AML-193 (cell line): Measurements from ENCODE around the gene AQP5.

Experiments
- DNase-seq, 2 experiments: peaks; one replicate each; lab custom pipeline; 2025; lab: John Stamatoyannopoulos, UW

AQP5 gene

DNA sequence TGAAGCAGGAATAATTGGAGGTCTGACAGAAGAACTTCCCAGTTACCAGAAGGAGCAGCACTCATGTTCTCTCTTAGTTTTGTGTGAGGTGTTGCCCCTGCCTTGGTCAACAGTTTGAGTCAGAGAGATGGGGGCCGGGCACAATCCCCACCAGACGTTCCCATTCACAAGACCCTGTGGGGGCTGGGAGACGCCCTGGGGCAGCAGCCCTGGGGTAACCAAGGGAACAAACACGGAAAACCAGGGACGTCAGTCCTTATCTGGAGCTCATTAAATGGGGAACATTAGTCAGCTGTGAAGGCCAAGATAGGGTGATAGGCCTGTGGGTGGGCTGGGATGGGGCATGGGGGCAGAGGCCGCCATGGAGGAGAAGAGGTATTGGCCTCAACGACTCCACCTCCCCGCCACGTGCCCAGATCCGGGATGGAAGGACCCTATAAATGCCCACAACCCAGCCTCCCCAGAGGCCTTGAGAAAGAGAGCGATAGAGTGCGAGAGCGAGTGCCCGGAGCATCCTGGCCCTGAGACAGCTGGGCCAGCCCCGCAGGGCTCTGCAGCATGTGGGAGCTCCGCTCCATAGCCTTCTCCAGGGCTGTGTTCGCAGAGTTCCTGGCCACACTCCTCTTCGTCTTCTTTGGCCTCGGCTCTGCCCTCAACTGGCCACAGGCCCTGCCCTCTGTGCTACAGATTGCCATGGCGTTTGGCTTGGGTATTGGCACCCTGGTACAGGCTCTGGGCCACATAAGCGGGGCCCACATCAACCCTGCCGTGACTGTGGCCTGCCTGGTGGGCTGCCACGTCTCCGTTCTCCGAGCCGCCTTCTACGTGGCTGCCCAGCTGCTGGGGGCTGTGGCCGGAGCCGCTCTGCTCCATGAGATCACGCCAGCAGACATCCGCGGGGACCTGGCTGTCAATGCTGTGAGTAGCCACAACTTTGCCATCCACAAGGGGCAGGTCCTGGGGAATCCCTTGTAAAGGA, 11.1 kb upstream of the AQP5 start, which contains the start of gene AQP2:
TSS of gene AQP2 (plus strand) at position 465 of the 979 bp plus-strand sequence. CDS start at position 559, 94 bp downstream.
- DNase-seq = no peak

DNA sequence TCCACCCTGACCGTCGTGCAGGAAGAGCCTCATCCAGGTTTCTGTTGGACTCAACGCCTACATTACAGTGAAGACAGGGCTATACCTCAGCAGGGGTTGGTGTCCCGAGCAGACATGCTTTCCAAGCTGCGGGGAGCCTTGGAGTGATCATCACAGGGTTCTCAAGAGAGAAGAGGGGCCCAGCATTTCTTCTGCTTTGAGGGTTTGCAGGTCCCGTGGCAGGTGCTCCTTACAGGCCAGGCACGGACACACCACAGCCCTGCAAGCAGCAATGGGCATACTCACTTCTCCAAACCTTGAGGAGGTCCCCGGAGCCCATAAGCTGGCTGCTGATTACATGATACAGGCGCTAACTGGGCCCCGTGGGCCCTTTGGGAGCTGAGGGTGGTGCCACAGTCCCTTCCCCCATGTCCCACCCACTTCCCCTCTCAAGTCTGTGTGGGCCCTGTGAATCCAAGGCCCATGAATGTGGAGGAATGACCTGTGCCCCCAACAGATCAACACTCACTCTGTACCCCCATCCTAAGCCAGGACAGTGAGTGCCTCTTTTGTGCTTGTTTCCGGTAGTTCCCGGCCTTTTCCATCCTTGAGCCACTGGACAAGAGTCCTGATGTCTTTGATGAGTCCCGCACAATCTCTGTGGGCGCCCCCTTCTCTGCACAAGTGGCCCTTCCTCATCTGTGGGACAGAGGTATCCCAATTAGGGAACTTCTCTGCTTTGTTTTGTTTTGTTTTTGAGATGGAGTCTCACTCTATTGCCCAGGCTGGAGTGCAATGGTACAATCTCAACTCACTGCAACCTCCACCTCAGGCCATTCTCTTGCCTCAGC, 10.0 kb upstream of the AQP5 start:
- DNase-seq = no peak

DNA sequence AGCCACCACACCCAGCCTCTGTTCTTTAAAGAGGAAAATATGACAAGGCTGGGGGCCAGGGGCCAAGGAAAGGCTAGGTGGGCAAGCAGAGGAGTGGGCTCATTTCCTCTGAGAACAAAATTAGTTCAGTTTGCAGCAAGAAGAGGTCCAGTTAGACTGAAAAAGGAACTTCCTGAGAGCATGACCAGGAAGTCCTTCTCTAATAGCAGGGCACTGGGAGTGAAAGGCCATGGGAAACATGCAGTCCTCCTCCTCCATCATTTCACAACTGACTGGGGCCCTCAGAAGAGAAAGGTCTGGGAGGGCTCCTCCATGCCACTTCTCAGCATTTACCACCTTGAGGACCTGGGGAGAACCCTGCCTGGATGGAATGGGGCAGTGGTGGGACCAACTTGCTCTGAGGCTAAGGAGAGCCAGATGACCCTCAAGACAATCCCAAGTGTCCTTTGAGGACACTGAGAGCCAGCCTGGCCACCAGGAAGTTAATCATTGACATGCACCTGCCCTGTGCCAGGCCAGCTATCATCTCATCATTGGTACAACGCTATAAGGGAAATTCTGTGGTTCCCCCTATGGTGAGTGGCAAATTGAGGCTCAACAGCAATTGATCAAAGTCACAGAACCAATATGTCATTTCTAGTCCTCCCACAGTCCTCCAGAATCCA, 9.1 kb upstream of the AQP5 start:
- DNase-seq = no peak

DNA sequence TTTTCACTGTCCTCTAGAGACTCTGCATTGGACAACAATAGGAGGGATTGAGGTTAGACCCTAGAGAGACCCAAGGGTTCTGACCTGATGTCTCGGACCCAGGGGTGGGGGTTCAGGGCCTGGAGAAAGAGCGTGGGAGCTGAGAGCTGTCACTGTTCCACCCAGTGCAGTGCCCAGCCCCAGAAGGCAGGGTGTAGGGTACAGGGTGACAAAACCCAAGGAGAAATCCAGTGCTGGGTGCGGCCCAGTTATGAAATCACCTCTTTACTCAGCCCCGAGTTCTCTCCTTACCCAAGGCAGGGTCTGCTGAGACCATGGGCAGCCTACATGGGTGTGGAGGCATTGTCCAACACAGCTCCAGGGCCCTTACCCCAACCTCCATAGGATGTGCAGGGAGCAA, 8.5 kb upstream of the AQP5 start:
- no peak for DNase-seq

DNA sequence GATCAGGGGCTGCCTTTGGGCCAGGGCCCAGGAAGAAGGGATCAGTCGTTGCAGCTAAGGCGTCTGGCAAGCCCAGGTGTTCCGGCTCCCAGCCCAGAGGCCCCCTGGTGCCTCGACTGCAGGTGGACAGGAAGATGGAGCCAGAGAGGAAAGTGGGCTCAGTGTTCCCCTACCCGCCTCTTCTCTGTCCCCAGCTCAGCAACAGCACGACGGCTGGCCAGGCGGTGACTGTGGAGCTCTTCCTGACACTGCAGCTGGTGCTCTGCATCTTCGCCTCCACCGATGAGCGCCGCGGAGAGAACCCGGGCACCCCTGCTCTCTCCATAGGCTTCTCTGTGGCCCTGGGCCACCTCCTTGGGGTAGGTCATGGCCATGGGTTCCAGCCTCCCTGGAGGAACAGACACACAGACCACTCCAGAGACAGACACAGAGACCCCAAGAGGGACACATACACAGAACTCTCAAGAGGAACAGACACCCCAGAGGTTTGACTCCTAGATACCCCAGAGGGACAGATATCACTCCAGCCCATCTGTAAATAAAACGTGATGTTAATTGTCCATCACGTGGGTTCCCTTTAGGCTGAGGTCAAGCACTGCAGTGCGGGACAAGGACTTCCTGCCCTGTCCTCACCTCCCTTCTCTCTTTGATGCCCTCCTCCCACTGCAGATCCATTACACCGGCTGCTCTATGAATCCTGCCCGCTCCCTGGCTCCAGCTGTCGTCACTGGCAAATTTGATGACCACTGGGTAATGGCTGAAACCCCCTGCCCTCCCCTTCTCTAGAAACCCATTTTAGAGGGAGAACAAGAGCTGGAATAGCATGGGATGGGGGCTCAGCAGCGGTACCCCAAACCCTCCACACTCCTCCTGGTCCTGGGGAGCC, 7.5 kb upstream of the AQP5 start:
- no peak for DNase-seq

DNA sequence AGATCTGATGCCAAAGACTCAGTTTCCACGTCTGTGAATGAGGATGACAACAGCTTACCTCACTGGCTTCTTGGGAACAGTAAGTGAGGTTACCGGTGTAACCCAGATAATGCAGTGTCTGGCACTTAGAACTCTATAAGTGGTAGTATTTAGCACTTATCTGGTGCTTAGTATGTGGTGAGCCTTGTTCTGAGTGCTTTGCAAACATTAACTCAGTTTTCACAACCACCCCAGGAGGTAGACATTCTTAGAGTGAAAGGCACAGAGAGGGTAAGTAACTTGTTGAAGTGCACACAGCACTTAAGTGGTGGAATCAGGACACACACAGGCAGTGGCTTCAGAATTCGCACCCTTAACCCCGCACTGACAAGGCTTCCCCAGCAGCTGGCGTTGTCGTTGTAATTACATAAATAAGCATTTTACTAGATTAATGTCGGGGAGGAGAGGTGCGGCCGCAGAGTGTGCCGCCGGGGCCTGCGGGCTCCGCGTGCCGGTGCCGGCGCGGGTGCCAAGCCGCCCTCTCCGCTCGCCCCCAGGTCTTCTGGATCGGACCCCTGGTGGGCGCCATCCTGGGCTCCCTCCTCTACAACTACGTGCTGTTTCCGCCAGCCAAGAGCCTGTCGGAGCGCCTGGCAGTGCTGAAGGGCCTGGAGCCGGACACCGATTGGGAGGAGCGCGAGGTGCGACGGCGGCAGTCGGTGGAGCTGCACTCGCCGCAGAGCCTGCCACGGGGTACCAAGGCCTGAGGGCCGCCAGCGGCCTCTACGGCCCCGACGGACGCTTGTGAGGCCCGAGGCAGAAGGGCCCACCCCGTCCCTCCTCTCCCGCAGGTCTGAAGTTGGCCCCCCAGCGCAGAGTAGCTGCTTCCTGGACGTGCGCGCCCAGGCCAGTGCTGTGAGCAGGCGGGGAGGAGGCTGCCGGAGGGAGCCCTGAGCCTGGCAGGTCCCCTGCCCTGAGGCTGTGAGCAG, 6.5 kb upstream of the AQP5 start:
- no peak for DNase-seq

DNA sequence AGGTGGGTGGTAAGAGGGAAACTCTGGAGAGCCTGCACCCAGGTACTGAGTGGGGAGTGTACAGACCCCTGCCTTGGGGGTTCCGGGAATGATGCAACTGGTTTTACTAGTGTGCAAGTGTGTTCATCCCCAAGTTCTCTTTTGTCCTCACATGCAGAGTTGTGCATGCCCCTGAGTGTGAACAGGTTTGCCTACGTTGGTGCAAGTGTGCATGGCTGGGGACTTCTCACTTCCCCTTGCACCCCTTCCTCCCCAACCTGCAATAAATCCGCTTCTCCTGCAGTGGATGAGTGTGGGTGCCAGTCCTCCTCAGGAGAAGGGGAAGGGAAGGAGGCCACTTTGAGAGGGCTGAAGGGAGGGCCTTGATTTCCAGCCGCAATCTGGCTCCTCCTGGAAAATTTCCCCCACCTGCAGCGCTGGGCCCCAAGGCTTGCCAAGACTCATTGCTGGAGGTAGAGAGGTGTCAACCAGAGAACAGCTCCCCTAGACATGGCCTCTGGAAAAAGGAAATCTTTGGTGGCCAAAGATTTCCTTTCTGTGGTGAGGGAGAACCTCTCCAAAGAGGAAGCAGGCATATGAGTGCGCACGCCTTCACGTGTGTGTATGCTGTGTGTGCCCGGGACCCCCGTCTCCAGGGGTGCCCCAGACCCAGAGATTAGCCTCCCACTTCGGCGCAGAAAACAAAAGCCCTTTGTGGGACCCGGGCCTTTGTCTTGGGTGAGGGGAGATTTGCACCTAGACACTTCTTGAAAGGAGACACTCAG, 5.6 kb upstream of the AQP5 start:
- DNase-seq = no peak

DNA sequence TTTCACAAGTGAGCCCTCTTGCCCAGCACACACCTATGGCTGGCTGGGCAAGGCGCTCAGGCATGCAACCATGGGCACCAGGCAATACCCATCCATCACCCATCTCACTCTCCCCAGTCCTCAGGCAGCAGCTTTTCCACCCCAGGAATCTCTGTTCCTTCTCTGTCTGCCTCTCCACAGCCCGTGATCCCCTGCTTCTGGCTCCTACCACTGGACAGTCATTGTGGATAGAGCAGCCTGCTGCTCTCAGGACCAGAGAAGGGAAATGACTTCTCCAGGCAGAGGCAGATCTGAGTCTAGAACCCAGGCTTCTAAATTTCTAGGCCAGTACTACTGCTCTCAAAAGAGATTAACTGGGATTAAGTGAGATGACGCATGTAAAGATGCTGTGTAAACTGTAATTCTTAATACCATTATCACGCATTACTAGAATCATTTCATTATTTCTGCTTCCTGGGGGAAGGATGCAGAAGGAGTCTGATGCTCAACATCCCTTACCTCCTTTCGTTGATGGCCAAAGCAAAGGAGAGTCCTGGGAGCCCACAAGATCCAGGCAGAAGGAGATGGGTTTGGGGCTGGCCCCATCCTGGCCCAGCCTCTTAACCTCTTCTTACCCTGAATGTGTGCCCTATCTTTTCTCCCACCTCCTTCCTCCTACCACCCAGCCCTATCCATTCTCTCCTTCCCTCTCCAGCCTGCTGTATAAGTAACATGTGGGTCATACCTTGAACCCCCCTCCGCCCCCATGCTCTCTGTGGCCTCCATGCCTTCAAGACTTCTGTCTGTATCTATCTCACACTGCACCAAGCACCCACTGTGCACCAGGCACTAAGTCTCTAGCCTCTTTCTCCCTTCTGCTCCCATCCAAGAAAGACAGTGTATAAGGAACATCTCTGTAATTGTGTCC, 4.8 kb upstream of the AQP5 start:
- DNase-seq = no peak

DNA sequence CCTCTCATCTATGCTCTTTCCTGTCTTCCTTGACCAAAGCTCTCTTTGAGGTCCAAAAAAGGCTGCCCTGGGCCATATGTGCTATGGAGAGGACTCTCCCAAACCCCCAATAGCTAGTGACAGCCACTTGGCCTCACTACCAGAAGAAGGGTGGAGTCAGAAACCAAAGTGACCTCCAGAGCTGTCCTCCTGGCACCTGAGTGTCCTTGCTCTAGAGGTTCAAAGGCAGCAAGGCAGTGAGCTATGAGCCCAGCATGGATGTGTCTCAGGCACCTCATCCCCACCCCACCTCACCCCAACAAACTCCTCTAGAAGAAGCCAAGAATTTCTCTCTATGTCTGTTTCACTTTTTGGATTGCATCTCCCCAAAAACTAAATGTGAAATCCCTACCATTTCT, 4.1 kb upstream of the AQP5 start:
- DNase-seq = no peak

DNA sequence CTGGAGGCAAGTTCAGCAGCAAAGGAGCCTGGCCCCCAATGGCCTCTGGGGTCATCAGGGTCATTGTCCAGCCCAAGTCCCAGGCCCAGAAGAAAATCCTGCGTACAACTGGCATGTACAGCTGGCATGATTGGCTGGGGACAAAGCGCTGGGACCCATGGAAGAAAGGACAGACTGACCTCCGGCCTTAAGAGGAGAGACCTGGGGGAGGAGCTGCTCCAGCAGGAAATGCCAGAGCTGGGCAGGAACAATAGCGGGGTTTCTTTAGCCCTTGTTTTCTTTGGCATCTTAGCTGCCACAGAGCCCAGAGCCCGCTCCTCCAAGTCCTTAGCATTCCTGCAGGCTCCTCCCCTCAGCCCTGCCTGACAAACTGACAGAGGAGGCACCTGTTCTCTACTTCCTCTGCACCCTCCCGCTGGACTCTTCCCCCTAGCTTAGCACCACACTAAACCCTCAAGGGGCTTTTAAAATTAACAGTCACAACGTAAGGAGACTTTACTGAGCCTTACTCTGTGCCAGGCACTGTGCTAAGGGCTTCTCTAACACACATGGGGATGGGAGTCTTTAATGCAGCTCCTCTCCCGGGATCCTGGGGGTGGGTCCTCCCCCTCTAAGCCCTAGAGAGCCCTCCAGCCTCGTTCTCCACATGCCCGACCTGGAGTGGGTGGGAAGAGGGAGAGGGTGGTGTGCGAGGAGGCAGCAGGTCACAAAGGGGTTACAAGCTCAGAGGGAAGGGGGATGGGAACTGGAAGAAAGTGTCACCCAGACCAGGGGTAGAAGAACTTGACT, 1.8 kb upstream of the AQP5 start:
- no peak for DNase-seq

DNA sequence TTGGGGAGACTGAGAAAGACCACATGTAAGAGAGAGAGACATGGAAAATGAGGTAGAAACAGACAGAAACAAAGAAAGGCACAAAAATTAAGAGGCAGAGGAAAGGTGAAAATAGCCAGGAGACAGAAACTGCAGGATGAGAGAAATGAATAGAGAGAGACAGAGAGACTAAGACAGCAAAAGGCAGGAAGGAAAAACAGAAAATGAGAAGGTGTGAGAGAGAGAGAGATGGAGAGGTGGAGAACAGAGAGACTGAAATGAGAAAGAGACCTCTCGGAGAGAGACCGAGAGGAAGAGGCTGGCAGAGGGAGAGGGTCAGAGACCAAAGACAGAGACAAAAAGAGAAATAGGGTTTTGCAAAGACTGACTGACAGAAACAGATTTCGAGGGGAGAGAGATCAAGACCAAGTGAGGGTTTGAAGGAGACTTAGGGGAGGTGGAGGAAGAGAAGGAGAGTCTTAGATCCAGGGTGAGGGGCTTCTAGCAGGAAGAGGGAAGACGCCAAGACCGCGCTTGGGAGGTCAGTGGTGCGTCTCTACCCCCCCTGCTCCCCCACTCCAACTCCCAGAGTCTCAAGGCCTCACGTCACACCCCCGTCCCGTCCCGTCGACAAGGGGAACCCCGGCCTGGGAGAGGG, 1.1 kb upstream of the AQP5 start:
- DNase-seq = no peak

DNA sequence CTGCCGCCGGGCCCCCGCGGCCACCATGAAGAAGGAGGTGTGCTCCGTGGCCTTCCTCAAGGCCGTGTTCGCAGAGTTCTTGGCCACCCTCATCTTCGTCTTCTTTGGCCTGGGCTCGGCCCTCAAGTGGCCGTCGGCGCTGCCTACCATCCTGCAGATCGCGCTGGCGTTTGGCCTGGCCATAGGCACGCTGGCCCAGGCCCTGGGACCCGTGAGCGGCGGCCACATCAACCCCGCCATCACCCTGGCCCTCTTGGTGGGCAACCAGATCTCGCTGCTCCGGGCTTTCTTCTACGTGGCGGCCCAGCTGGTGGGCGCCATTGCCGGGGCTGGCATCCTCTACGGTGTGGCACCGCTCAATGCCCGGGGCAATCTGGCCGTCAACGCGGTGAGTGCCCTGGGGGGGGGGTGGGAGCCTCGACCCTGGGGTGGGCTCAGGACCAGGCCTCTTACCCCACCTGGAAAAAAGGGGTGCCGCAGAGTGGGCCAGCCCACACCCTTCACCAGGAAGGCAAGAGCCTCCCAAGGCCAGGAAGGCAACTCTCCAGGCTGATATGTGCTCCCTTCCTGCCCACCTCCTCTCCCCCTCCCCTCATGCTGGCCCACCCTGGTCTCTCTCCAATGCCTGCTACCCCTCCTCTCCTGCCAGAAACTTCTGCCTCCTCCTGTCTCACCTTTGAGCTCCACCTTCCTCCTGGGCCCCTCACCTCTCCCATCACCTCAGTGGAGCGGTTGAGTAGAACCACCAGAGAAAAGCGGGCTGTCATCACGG, 507 bp downstream of the AQP5 start:
- DNase-seq = no peak

DNA sequence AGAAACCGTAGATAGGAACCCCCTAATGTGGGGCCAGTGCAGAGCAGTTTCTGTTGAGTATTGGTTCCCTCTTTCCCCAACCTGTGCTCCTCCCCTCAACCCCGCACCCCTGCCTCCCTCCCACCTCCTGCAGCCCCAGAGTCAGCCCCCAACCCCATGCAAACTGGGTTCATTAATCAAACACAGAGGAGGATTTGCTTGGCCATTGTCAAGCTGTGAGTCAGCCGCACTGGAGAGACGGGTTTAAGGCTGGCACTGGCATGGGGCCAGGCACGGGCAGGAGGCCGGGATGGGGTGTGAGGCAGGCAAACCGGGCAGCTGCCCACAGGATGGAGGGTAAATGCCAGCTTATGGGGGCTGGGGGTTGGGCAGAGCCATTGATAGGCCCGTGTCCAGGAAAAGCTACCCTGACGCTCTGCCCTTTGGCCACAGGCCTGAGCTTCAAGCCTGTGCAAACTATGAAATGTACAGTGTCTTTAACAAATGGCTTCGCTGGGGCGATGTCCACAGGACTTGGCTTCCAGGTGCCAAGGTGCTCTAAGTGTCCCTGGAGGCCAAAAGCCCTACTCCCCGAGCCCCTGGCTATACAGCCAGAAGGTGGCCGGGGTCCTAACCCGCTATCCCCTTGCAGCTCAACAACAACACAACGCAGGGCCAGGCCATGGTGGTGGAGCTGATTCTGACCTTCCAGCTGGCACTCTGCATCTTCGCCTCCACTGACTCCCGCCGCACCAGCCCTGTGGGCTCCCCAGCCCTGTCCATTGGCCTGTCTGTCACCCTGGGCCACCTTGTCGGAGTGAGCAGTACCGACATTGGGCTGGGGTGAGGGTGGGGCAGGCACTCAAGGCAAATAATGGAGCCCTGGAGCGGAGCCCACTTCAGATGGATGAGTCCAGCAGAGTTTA, 1.4 kb downstream of the AQP5 start:
- no peak for DNase-seq

DNA sequence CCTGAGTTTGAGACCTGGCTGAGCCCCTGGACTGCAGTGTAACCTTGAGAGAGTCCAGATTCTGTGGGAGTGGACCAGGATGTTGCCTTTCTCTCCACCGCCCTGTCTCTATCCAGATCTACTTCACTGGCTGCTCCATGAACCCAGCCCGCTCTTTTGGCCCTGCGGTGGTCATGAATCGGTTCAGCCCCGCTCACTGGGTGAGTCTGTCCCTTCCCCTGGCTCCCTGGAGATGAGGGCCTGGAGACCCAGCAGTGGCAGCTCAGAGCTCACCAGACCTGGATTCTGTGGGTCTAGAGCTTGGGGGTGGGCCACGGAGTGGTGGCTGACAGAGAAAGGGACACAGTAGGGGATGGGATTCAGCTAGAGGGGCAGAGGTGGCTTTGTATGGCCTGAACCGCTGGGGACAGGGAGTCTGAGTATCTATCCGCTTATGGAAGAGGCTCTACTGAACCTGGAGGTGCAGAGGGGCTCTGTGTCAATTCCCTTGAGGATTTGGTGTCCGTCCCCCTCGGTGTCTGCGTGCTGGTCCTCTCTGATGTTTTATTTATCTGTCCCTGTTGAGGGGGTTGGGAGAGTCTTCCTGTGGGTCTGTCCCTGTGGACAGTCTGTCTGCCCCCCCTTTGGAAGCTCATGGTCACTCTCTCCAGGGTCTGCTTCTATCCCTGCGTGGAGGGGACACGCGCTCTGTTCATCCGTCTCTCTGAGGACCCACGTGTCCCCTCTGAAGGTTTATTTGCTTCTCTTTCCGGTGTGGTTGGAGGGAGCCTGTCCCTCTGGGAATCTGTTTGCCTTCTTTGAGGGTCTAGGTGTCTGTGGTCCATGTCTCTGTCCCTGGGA, 2.5 kb downstream of the AQP5 start:
- DNase-seq = no peak
